ENCODE measurements around the gene MRTFA. TPM values are rescaled to one million over a fixed set of nuclear protein-coding genes. Genes with fewer than 3 reads are reported as not detected.
"Not testable (repeated sequence)": the region's sequence is repeated elsewhere in the genome, so short reads cannot be mapped to it uniquely, and the experiment has no call there.

Gene MRTFA
- total RNA-seq, 1 experiment from 2014 or later = 10.5 TPM

GRCh38 chr22:40666151-40666848 is 29.8 kb upstream of the MRTFA start:
- DNase-seq (ENCODE audit: low read depth, low spot score) = no peak
- in situ Hi-C loops (cut with HindIII; ENCODE audit: low pct_unique_long_range_greater_than_20kb, low sequenced_read_pairs) = no loop called here

- in situ Hi-C loops (cut with HindIII; ENCODE audit: low pct_unique_long_range_greater_than_20kb, low sequenced_read_pairs) = no loop called here
- DNase-seq (ENCODE audit: low read depth, low spot score) = no peak
Measured at GRCh38 chr22:40665312-40665711, 28.8 kb upstream of the MRTFA start.

- DNase-seq (ENCODE audit: low read depth, low spot score) = no peak
- in situ Hi-C loops (cut with HindIII; ENCODE audit: low pct_unique_long_range_greater_than_20kb, low sequenced_read_pairs) = no loop called here
Measured at GRCh38 chr22:40661671-40662070, 25.2 kb upstream of the MRTFA start.

GRCh38 chr22:40660730-40661129 is 24.2 kb upstream of the MRTFA start:
- DNase-seq (ENCODE audit: low read depth, low spot score) = no peak
- in situ Hi-C loops (cut with HindIII; ENCODE audit: low pct_unique_long_range_greater_than_20kb, low sequenced_read_pairs) = no loop called here

GRCh38 chr22:40659166-40659565 is 22.6 kb upstream of the MRTFA start:
- in situ Hi-C loops (cut with HindIII; ENCODE audit: low pct_unique_long_range_greater_than_20kb, low sequenced_read_pairs) = no loop called here
- no peak for DNase-seq (ENCODE audit: low read depth, low spot score)

GRCh38 chr22:40656651-40657050 is 20.1 kb upstream of the MRTFA start:
- DNase-seq (ENCODE audit: low read depth, low spot score); in situ Hi-C loops (cut with HindIII; ENCODE audit: low pct_unique_long_range_greater_than_20kb, low sequenced_read_pairs): not testable (repeated sequence)

GRCh38 chr22:40655941-40656340 is 19.4 kb upstream of the MRTFA start:
- in situ Hi-C loops (cut with HindIII; ENCODE audit: low pct_unique_long_range_greater_than_20kb, low sequenced_read_pairs); DNase-seq (ENCODE audit: low read depth, low spot score): not testable (repeated sequence)

GRCh38 chr22:40654522-40655167 is 18.1 kb upstream of the MRTFA start:
- in situ Hi-C loops (cut with HindIII; ENCODE audit: low pct_unique_long_range_greater_than_20kb, low sequenced_read_pairs) = no loop called here
- peak; percentile 56 for DNase-seq (ENCODE audit: low read depth, low spot score)

GRCh38 chr22:40653361-40653760 is 16.8 kb upstream of the MRTFA start:
- no peak for DNase-seq (ENCODE audit: low read depth, low spot score)
- in situ Hi-C loops (cut with HindIII; ENCODE audit: low pct_unique_long_range_greater_than_20kb, low sequenced_read_pairs) = no loop called here

GRCh38 chr22:40651563-40652501 is 15.3 kb upstream of the MRTFA start:
- DNase-seq (ENCODE audit: low read depth, low spot score) = peak; percentile 99
- in situ Hi-C loops (cut with HindIII; ENCODE audit: low pct_unique_long_range_greater_than_20kb, low sequenced_read_pairs) = no loop called here

GRCh38 chr22:40651057-40651456 is 14.5 kb upstream of the MRTFA start:
- in situ Hi-C loops (cut with HindIII; ENCODE audit: low pct_unique_long_range_greater_than_20kb, low sequenced_read_pairs) = no loop called here
- no peak for DNase-seq (ENCODE audit: low read depth, low spot score)

- in situ Hi-C loops (cut with HindIII; ENCODE audit: low pct_unique_long_range_greater_than_20kb, low sequenced_read_pairs) = no loop called here
- no peak for DNase-seq (ENCODE audit: low read depth, low spot score)
Measured at GRCh38 chr22:40648386-40648785, 11.9 kb upstream of the MRTFA start.

GRCh38 chr22:40645579-40646197 is 9.2 kb upstream of the MRTFA start:
- in situ Hi-C loops (cut with HindIII; ENCODE audit: low pct_unique_long_range_greater_than_20kb, low sequenced_read_pairs) = no loop called here
- DNase-seq (ENCODE audit: low read depth, low spot score) = no peak

- DNase-seq (ENCODE audit: low read depth, low spot score) = no peak
- in situ Hi-C loops (cut with HindIII; ENCODE audit: low pct_unique_long_range_greater_than_20kb, low sequenced_read_pairs) = no loop called here
Measured at GRCh38 chr22:40642316-40642715, 5.8 kb upstream of the MRTFA start.

- in situ Hi-C loops (cut with HindIII; ENCODE audit: low pct_unique_long_range_greater_than_20kb, low sequenced_read_pairs) = no loop called here
- DNase-seq (ENCODE audit: low read depth, low spot score) = no peak
Measured at GRCh38 chr22:40641269-40641668, 4.8 kb upstream of the MRTFA start.

GRCh38 chr22:40638261-40638660 is 1.7 kb upstream of the MRTFA start:
- DNase-seq (ENCODE audit: low read depth, low spot score) = no peak
- in situ Hi-C loops (cut with HindIII; ENCODE audit: low pct_unique_long_range_greater_than_20kb, low sequenced_read_pairs) = no loop called here

GRCh38 chr22:40637183-40638150 is 948 bp upstream of the MRTFA start:
- DNase-seq (ENCODE audit: low read depth, low spot score) = no peak
- in situ Hi-C loops (cut with HindIII; ENCODE audit: low pct_unique_long_range_greater_than_20kb, low sequenced_read_pairs) = no loop called here

All from SK-MEL-5 (cell line).